Hindlimb muscle (tissue), 1 donor: Measurements from ENCODE around the gene TOR3A. TPM values are rescaled to one million over a fixed set of nuclear protein-coding genes. Genes with fewer than 3 reads are reported as not detected.
"Not testable (repeated sequence)": the region's sequence is repeated elsewhere in the genome, so short reads cannot be mapped to it uniquely, and the experiment has no call there.

Experiments
- DNase-seq: peaks from one replicate; pipeline ENCODE4 v3.0.0-alpha.2; 2013
- polyA plus RNA-seq: library from polyadenylated mRNA; unstranded; fragments of 120-200 nt; gene quantifications from one replicate; pipeline ENCODE4 v1.2.1, GENCODE V29; 2013; ENCODE audit not compliant: insufficient read length

The TOR3A gene
- polyA plus RNA-seq, 1 donor: 15.0 TPM

DNA sequence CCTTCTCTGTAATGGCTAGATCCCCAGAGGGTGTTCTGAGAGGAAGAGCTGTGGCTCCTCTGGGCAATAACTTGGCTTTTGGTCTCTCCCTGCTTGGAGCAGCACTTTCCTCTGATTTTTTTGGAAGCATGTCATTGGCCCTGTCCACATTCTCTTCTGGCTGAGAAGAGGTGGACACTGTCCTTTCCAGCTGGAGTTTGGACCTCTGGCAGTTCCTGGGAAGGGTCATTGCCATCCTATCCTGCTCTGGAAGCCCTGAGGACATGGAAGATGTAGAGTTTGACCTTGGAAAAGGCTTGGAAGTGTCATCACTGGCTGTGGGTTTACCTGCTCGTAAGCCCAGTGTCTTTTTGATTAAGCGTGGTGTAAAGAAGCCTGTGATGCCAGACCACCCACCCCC lies 26.8 kb downstream of the TOR3A start:
- DNase-seq: no peak

DNA sequence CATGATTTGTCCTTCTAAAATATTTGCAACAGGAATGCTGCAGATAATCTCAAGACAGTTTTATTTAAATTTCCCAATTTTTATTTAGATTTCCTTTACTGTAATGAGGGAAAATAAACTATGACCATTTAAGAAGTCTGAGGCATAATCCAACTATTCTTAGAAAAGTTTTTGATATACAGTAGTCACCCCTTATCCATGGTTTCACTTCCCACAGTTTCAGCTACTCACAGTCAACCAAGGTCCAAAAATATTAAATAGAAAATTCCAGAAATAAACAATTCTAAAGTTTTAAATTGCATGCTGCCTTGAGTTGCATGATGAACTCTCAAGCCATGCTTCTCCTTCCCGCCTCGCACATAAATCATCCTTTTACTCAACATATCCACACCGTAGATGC lies 33.3 kb downstream of the TOR3A start:
- no peak for DNase-seq

DNA sequence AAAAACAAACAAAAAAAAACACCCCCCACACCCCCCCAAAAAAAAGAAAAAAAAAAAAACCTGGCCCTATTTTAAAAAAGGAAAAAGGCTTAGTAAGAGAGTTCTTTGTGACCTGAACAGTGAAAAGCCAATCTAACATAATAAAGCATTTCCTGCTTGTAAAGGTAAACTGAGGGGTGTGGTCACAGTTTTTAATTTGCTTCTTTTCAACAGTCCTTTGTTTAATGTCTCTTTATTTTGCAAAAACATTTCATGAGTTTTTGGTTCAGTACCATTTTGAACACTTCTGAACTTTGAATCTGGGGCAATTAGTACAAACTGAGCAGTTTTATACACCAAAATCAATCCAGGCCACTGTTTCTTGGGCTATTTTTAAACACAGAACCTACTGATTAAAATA lies 37.6 kb downstream of the TOR3A start:
- no peak for DNase-seq

DNA sequence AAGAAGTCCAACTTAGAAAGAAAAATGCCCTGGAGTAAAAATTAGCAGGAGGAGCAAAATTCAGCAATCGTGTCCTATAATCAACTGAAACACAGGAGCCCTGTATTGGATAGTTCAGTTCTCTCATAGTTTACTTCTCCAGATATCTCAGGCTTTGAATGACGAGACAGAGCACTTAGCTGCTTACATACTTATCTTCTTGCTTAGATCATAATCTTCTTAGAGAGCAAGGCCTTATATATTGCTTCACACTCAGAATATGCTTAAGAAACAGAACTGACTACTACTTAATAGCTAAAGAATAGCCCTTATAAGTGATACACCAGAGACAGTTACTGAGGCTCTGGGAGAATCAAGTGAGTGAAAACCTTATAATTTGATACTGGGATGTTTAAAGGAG lies 38.9 kb downstream of the TOR3A start:
- no peak for DNase-seq

DNA sequence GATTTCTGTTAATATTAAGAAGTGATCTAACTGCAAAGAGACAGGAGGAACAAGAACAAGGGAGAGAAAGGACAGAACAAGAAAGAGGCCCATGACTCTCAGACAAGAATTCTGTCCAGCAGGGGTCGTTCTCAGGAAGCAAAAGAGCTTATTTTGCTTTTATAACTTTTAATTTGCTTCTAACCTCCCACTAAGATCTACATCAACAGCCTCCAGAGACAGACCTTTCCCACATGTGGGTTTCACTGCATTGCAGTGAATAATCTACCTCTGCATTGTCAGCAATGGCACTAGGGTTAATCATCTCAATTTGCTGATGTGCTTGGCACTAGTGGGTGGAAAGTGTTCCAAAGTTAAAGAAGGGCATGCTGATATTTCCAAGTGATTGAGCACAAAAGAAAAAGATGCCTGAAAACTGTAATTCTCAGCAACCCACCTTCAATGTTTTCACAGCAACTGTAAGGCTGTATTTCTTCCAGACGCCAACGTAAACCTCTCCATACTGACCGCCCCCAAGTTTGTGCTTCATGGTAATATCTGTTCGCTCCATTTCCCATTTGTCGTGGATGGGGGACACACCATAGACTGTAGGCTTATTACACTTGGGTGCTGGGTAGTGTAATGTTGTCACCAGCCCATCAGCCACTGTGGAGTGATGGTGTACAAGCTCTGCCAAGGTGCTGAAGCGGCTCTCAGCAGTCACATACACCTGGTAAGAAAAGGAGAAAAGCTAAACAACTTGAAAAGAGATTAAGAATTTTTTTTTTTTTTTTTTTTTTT lies 39.5 kb downstream of the TOR3A start:
- DNase-seq: peak; percentile 56

DNA sequence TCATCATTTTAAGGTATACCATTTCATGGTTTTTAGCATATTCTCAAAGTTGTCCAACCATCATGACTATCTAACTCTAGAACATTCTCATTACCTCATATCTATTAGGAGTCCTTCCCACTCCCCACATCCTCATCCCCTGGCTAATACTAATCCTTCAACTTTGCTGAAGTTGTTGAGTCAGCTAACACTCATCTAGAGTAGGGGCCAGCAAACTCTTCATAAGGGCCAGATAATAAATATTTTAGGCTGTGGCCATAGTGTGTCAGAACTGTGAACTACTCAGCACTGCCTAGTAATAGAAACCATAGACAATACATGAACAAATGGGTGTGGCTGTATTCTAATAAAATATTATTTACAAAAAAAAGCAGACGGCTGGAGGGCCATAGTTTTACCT lies 43.0 kb downstream of the TOR3A start:
- DNase-seq: no peak

DNA sequence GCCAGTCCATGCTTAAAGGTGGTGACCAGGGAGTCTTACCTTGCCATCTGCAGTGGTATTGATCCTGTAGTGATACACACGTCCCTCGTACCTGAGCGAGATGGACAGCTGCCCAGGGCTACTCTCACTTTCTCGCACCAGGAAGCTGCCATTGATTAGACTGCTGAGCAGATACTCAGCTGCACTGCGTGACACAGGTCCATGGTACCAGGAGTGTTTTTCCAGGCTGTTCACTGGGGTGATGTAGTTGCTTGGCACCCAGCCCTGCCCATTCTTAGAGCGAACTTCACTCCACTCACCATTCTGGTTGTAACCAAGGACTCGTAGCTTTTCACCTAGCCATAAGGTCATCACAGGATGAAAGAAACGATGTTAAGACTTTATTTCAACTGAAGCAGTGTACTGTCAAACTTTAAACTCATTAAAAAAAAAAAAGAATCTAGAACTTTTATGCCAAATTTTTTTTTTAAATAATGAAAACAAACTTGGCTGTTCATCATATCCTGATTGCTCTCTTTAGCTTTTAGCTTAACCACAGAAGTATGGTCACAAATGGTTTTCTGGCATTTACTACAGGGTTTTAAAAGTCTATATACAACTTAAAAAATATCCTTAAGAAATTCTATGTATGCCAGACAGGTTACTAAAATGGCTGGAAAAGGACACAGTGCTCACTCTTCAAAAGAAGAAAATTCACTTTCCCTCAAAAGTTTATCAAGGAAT lies 44.6 kb downstream of the TOR3A start:
- DNase-seq: no peak

DNA sequence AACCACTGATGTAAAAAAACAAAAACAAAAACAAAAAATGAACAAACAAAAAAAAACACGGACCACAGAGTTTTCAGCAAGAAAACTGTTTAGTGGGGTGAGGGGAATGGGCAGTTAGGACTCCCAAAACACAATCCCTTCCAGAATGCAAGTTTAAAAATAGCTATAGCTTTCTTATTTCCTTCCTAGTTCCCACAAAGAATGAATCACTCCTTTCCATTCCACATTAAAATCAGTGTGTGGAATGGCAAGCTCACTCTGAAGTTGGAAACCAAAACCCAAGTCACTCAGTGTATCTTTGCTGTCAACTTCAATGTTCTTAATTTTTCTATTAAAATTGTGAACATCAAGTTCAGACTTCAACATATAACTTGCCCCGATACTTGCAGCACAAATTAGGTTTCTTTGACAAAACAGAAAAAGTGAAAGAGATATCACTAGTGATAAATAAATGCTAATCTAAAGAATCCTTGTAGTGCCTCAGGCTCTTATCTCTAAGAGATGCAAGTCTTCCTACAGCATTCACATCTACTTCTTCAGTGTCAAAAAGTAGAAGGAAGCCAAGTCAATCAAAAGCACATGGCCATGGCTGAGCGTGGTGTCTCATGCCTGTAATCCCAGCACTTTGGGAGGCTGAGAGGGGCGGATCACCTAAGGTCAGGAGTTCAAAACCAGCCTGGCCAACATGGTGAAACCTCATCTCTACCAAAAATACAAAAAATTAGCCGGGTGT lies 45.5 kb downstream of the TOR3A start:
- DNase-seq: no peak

DNA sequence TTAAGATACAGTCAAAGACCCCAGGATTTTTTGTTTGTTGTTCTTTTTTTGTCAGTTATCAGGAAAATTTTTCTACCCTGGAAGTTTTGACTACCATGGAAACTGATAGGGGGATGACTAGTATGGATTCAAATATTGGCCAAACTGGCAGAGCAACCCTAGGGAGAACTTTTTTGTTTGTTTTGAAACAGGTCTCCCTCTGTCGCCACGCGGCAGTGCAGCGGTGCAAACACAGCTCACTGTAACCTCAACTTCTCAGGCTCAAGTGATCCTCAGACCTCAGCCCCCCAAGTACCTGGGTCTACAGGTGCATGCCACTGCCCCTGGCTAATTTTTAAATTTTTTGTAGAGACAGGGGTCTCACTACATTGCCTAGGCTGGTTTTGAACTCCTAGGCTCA lies 46.6 kb downstream of the TOR3A start:
- DNase-seq: no peak

DNA sequence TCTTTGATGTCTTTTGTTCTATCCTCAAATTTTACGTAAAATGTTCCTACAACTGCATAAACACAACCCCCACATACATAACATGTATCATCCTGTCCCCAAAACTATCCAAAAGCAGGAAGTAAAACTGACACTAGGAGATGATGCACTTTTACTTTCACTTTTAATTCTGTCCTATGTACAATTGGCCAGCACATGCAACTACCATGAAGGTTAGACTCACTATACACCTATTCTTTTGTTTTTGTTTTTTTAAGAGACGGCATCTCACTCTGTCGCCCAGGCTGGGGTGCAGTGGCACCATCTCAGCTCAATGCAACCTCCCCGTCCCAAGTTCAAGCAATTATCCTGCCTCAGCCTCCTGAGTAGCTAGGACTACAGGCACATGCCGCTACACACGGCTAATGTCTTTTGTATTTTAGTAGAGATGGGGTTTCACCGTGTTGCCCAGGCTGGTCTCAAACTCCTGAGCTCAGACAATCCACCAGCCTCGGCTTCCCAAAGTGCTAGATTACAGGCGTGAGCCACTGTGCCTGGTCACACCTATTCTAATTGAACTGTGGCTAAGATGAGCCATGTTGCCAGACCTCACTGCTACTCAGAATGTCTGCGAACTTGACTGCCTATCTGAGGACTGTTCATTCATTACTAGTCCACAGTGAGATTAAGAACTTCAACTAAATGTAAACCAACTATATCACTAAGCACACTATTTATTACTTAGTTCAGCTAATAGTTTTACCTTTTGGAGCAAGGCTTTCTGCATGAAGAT lies 48.0 kb downstream of the TOR3A start:
- DNase-seq: no peak

DNA sequence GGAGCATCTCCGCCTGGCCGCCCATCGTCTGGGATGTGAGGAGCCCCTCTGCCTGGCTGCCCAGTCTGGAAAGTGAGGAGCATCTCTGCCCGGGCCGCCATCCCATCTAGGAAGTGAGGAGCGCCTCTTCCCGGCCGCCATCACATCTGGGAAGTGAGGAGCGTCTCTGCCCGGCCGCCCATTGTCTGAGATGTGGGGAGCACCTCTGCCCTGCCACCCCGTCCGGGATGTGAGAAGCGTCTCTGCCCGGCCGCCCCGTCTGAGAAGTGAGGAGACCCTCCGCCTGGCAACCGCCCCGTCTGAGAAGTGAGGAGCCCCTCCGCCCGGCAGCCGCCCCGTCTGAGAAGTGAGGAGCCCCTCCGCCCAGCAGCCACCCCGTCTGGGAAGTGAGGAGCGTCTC lies 53.3 kb downstream of the TOR3A start:
- not testable (repeated sequence) for DNase-seq

DNA sequence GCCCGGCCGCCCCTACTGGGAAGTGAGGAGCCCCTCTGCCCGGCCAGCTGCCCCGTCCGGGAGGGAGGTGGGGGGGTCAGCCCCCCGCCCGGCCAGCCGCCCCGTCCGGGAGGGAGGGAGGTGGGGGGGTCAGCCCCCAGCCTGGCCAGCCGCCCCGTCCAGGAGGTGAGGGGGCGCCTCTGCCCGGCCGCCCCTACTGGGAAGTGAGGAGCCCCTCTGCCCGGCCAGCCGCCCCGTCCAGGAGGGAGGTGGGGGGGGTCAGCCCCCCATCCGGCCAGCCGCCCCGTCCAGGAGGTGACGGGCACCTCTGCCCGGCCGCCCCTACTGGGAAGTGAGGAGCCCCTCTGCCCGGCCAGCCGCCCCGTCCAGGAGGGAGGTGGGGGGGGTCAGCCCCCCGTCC lies 53.8 kb downstream of the TOR3A start:
- DNase-seq: not testable (repeated sequence)

DNA sequence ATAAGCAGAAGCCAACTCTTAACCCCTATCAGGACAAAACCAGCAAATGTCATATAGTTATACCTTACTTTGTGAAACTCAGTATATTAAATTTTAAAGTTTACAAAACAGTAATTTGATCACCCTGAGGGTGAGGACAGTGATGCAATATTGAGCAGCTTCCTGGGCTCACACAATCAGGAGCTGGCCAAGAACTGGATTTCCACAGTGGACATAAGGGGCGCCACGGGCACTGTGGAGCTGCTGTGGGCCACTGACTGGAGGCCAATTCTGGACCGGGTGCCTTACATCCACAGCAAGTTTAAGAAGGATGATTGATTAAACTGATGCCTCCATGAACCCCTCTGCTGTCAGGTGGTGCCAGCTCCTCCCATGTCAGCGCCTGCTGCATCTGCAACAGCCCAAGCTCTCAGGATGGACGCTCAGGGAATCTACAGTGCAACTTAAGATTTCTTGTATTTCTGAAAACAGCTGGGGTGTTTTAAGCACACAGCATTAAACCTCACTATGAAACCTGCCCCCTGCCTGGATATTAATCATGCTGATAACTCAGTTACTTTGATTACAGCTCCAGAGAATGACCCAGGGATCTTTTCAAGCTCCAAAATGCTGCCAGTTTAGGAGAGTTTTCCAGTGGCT lies 55.9 kb downstream of the TOR3A start:
- no peak for DNase-seq

DNA sequence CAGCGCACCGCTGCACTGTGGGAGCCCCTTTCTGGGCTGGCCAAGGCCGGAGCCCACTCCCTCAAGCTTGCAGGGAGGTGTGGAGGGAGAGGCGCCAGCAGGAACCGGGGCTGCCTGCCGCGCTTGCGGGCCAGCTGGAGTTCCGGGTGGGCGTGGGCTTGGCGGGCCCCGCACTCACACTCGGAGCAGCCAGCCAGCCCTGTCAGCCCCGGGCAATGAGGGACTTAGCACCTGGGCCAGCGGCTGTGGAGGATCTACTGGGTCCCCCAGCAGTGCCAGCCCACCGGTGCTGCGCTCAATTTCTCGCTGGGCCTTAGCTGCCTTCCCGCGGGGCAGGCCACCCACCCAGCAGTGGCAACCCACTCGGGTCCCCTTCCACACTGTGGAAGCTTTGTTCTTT lies 56.9 kb downstream of the TOR3A start:
- DNase-seq: not testable (repeated sequence)

DNA sequence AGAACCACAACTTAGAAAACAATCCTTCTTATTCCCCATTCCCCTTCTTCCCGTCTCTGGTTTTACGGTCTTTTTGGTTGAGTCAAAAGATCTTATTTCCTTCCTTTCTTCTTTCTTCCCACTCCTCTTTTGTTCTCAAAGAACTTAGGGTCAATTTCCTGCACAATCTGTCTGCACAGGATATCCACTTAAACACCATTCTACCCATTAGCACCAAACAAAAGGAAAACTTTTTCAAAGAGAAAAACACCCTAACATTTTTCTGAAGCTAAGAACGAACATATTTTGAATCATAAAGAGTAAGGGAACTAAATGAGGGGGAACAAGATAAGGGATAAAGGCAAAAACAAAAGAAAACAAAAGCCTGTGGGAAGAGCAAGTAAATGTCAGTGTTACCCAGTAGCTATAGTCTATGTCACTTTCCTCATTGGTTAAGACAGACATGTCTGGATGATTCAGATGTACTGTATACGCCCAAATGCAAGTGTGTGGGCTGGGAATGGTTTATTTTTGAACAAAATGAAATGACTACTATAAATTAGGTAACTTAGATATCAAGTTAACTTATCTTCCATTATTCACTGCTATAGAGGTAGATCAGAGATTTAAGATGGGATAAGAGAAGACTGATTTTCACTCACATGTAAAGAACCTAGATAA lies 59.9 kb downstream of the TOR3A start:
- DNase-seq: no peak

DNA sequence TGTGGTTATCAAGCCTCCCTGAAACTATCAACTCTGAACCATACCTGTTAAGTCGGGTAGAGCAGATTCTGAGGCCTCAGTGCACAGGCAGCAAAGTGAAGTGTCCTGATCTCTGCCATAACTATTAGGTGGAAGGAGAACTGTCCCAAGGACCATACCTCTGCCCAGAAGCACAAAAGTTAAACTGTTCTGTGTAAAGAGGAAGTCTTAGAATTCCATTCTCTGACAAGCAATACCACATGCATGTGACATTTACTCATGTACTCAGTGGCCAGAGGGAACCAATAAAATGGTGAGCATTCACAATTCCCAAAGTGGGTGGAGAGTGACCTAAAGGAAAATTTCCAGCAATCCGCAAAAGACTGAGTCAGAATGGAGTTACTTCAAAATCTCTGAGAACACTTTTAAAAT lies 61.0 kb downstream of the TOR3A start:
- DNase-seq: peak; percentile 67

DNA sequence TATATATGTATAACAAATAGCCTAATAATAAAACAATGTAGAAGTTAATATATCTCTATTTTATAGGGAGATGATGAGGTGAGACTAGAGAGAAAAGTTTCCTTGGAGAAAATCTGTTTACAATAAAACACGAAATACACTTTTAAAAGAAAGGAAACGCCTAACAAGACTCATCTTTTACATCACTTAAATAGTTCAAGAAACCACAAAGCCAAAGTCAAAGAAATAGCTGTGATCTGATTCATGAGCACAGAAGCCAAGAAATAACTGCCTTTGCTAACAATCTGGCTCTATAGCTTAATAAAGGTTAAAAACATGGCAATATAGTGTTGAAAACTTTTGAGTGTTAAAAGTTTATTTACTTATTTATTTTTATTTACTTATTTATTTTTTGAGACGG lies 61.5 kb downstream of the TOR3A start:
- DNase-seq: no peak

DNA sequence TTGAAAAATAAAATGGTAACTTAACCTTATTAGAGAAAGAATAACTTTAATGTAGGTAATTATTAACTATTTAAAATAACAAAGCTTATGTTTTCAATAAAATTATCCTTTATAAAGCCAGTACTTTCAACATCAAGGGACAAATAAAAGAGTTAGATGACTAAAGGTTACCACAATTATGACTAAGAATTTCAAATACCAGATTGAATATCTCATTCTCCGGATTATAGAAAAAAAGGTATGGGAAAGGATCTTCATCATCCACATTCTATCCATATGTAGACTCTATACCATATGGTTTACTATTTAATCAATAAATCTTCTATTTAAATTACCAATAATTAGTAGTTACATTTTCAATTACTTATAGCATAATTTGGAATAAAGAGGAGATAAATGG lies 62.8 kb downstream of the TOR3A start:
- DNase-seq: no peak

DNA sequence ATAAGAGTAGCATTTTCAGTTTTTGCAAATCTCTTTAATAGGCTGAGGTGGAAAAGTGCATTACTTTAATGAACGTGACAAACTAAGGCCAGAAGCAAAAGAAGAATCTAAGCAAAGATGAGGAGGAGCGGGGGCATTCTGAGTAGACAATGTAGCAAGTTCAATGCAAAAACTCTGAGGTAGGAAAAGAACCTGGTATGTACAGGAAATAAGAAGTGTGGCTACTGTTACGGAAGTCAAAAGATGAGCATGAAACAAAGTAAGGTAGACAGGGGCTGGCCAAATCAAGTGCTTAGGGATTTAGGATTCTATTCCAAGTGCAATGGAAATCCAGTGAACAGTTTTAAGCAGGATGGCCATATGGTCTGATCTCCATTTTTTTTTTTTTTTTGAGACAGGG lies 63.7 kb downstream of the TOR3A start:
- no peak for DNase-seq
